H1 (cell line): ENCODE results near the gene BTC. TPM values are rescaled to one million over a fixed set of nuclear protein-coding genes. Genes with fewer than 3 reads are reported as not detected.

Source experiments
- CTCF ChIA-PET: fragments of 300-600 bp; sonication (Branson Sonifier 250); formaldehyde crosslinking; loops from one replicate; lab custom pipeline; 2021; ENCODE audit not compliant: partially characterized antibody; lab: Charles Lee
- POLR2A ChIA-PET: fragments of 300-600 bp; sonication (Branson Sonifier 250); formaldehyde crosslinking; loops from one replicate; lab custom pipeline; 2021; ENCODE audit warnings: inconsistent platforms; ENCODE audit not compliant: partially characterized antibody; lab: Charles Lee
- DNase-seq, 2 experiments: peaks; one replicate each; pipeline versions ENCODE4 v3.0.0 to v3.0.0-alpha.2; 2010 to 2022; ENCODE audit warnings: low spot score in 2 of 2, low read depth in 1 of 2, mixed read lengths in 1 of 2
- FAIRE-seq: peaks from 2 replicates; lab custom pipeline; 2011; peaks lifted over from hg19 to GRCh38; lab: Jason Lieb, UNC
- H2AFZ ChIP-seq: 2 replicates; pipeline ENCODE4 v1.8.1; 2012; ENCODE audit warnings: low read length, inconsistent platforms
- H2AK5ac ChIP-seq: 2 replicates; pipeline ENCODE4 v1.6.1; 2013; ENCODE audit warnings: low read depth, low read length
- H2BK120ac ChIP-seq: replicated peaks from 2 replicates; pipeline ENCODE3; 2013; ENCODE audit warnings: low read depth, low read length, inconsistent platforms
- H2BK12ac ChIP-seq: 2 replicates; pipeline ENCODE4 v1.6.1; 2013; ENCODE audit warnings: low read depth, low read length
- H2BK15ac ChIP-seq: 2 replicates; pipeline ENCODE4 v1.6.1; 2013; ENCODE audit warnings: low read length
- H2BK20ac ChIP-seq: 2 replicates; pipeline ENCODE4 v1.6.1; 2013; ENCODE audit warnings: low read length
- H2BK5ac ChIP-seq: 2 replicates; pipeline ENCODE4 v1.6.1; 2013; ENCODE audit warnings: low read depth, low read length
- H3K14ac ChIP-seq: 2 replicates; pipeline ENCODE4 v1.6.1; 2013; ENCODE audit warnings: inconsistent platforms; ENCODE audit not compliant: insufficient read length
- H3K18ac ChIP-seq: 2 replicates; pipeline ENCODE4 v1.6.1; 2013; ENCODE audit warnings: low read length; ENCODE audit errors: extremely low read depth
- H3K23ac ChIP-seq: 2 replicates; pipeline ENCODE4 v1.6.1; 2013; ENCODE audit warnings: inconsistent platforms; ENCODE audit not compliant: insufficient read length
- H3K23me2 ChIP-seq: 2 replicates; pipeline ENCODE4 v1.6.1; 2013; ENCODE audit warnings: low read depth, low read length
- H3K27ac ChIP-seq: 2 replicates; pipeline ENCODE4 v1.6.1; 2011; ENCODE audit warnings: low read depth, low read length, inconsistent platforms
- H3K27me3 ChIP-seq, 4 experiments: replicated peaks in 1 of 4; 1 replicate in 1 of 4; 2 replicates in 3 of 4; pipeline versions ENCODE4 v1.6.1 to v1.8.1; 2011 to 2013; ENCODE audit warnings: low read length in 3 of 4, mild to moderate bottlenecking in 3 of 4, inconsistent platforms in 2 of 4, mixed read lengths in 2 of 4, moderate library complexity in 1 of 4; ENCODE audit not compliant: control insufficient read depth in 3 of 4, insufficient read depth in 3 of 4; ENCODE audit errors: extremely low read depth in 1 of 4
- H3K36me3 ChIP-seq, 4 experiments: 2 replicates each; pipeline versions ENCODE4 v1.6.1 to v1.8.1; 2011 to 2013; ENCODE audit warnings: mild to moderate bottlenecking in 4 of 4, low read length in 3 of 4, moderate library complexity in 2 of 4, control low read depth in 1 of 4, inconsistent platforms in 1 of 4; ENCODE audit not compliant: insufficient read depth in 4 of 4, control insufficient read depth in 2 of 4
- H3K4ac ChIP-seq: replicated peaks from 2 replicates; pipeline ENCODE3; 2013; ENCODE audit warnings: low read length, low read depth, mixed read lengths, inconsistent platforms; ENCODE audit not compliant: insufficient read length
- H3K4me1 ChIP-seq, 4 experiments: replicated peaks in 1 of 4; 1 replicate in 1 of 4; 2 replicates in 3 of 4; pipeline versions ENCODE4 v1.6.1 to v1.8.1; 2011 to 2013; ENCODE audit warnings: low read length in 3 of 4, inconsistent platforms in 2 of 4, mixed read lengths in 1 of 4; ENCODE audit not compliant: insufficient read depth in 4 of 4, control insufficient read depth in 3 of 4
- H3K4me2 ChIP-seq, 2 experiments: 2 replicates each; pipeline versions ENCODE4 v1.6.1 to v1.8.1; 2011 to 2013; ENCODE audit warnings: low read depth in 2 of 2, low read length in 2 of 2, control low read depth in 1 of 2, inconsistent platforms in 1 of 2, mild to moderate bottlenecking in 1 of 2; ENCODE audit not compliant: insufficient read depth in 1 of 2
- H3K4me3 ChIP-seq, 4 experiments: fragments of 200-600, 300-600 bp in 1 of 4; sonication (generic), shearing (Covaris generic), sonication (Bioruptor Twin) in 1 of 4; 2 replicates each; pipeline versions ENCODE4 v1.5.1 to v1.8.1; 2011 to 2016; ENCODE audit warnings: low read length in 4 of 4, low read depth in 3 of 4, control low read depth in 2 of 4, inconsistent platforms in 2 of 4, mild to moderate bottlenecking in 2 of 4, mixed read lengths in 1 of 4, moderate library complexity in 1 of 4; ENCODE audit not compliant: insufficient read depth in 2 of 4; ENCODE audit errors: extremely low read depth in 1 of 4
- H3K56ac ChIP-seq: replicated peaks from 2 replicates; pipeline ENCODE3; 2013; ENCODE audit warnings: low read depth, mild to moderate bottlenecking, mixed read lengths, low read length, inconsistent platforms; ENCODE audit not compliant: insufficient read length
- H3K79me1 ChIP-seq: 2 replicates; pipeline ENCODE4 v1.6.1; 2013; ENCODE audit warnings: low read depth, low read length, control low read depth
- H3K79me2 ChIP-seq, 2 experiments: 2 replicates each; pipeline versions ENCODE4 v1.6.1 to v1.8.1; 2012 to 2013; ENCODE audit warnings: low read length in 2 of 2, mild to moderate bottlenecking in 2 of 2, inconsistent platforms in 1 of 2; ENCODE audit not compliant: insufficient read depth in 2 of 2, control insufficient read depth in 1 of 2
- H3K9ac ChIP-seq, 4 experiments: replicated peaks in 1 of 4; 1 replicate in 1 of 4; 2 replicates in 3 of 4; pipeline versions ENCODE4 v1.6.1 to v1.8.1; 2011 to 2013; ENCODE audit warnings: low read depth in 3 of 4, low read length in 3 of 4, control low read depth in 2 of 4, mild to moderate bottlenecking in 2 of 4, moderate library complexity in 2 of 4, inconsistent platforms in 1 of 4; ENCODE audit errors: extremely low read depth in 1 of 4
- H3K9me3 ChIP-seq, 2 experiments: 2 replicates each; pipeline versions ENCODE4 v1.6.1 to v1.8.1; 2012 to 2013; ENCODE audit warnings: mild to moderate bottlenecking in 2 of 2, moderate library complexity in 2 of 2, control low read depth in 1 of 2, inconsistent platforms in 1 of 2, low read depth in 1 of 2, low read length in 1 of 2, mixed read lengths in 1 of 2; ENCODE audit not compliant: insufficient read depth in 2 of 2
- H4K20me1 ChIP-seq, 2 experiments: replicated peaks in 1 of 2; 2 replicates each; pipeline versions ENCODE3 to v1.8.1; 2011 to 2013; ENCODE audit warnings: inconsistent platforms in 2 of 2, low read length in 2 of 2, mild to moderate bottlenecking in 1 of 2; ENCODE audit not compliant: insufficient read depth in 2 of 2, control insufficient read depth in 1 of 2
- H4K5ac ChIP-seq: 2 replicates; pipeline ENCODE4 v1.6.1; 2013; ENCODE audit warnings: low read length, low read depth, mixed read lengths, inconsistent platforms; ENCODE audit not compliant: insufficient read length
- H4K8ac ChIP-seq: 2 replicates; pipeline ENCODE4 v1.8.0; 2013; ENCODE audit warnings: mild to moderate bottlenecking, moderate library complexity, low read length, inconsistent platforms; ENCODE audit not compliant: insufficient read depth; ENCODE audit errors: extremely low read depth
- H4K91ac ChIP-seq: replicated peaks from 2 replicates; pipeline ENCODE3; 2013; ENCODE audit warnings: low read length, mixed read lengths, inconsistent platforms; ENCODE audit not compliant: insufficient read length
- ASH2L ChIP-seq: fragments of 200-600, 300-600 bp; sonication (generic); IDR thresholded peaks from one replicate; pipeline ENCODE4 v1.7.1; 2017; ENCODE audit warnings: low read length
- BCL11A ChIP-seq, 2 experiments: IDR thresholded peaks; one replicate each; pipeline ENCODE4 v1.6.1; 2011; ENCODE audit warnings: low read depth in 2 of 2, low read length in 2 of 2, mild to moderate bottlenecking in 2 of 2
- CHD2 ChIP-seq: IDR thresholded peaks from 2 replicates; pipeline ENCODE4 v1.6.1; 2012; ENCODE audit warnings: low read length, improper control_type of control experiment
- CTCF ChIP-seq, 3 experiments: IDR thresholded peaks; 1 replicate in 2 of 3; 2 replicates in 1 of 3; pipeline versions ENCODE4 v1.5.1 to v1.6.1; 2011; ENCODE audit warnings: low read length in 3 of 3, mild to moderate bottlenecking in 3 of 3, inconsistent platforms in 2 of 3, low read depth in 1 of 3, moderate library complexity in 1 of 3; ENCODE audit not compliant: insufficient read depth in 1 of 3; ENCODE audit errors: control extremely low read depth in 1 of 3
- EGR1 ChIP-seq: IDR thresholded peaks from 2 replicates; pipeline ENCODE4 v1.6.1; 2011; ENCODE audit warnings: low read depth, low read length, borderline replicate concordance
- JUN ChIP-seq: IDR thresholded peaks from 2 replicates; pipeline ENCODE4 v1.6.1; 2011; ENCODE audit warnings: low read depth, mild to moderate bottlenecking, improper control_type of control experiment, low read length
- NANOG ChIP-seq: IDR thresholded peaks from 2 replicates; pipeline ENCODE4 v1.6.1; 2011; ENCODE audit warnings: low read length, low read depth, mild to moderate bottlenecking, inconsistent platforms; ENCODE audit not compliant: insufficient read depth, poor library complexity, severe bottlenecking
- PHF8 ChIP-seq: fragments of 200-600 bp; sonication (generic); conservative IDR thresholded peaks from 2 replicates; pipeline ENCODE4 v1.7.1; 2012; ENCODE audit warnings: low read depth, mild to moderate bottlenecking, inconsistent platforms, low read length, moderate library complexity
- POU5F1 ChIP-seq: IDR thresholded peaks from 2 replicates; pipeline ENCODE4 v1.6.1; 2011; ENCODE audit warnings: low read depth, mild to moderate bottlenecking, low read length, moderate library complexity
- RXRA ChIP-seq: IDR thresholded peaks from 2 replicates; pipeline ENCODE4 v1.6.1; 2011; ENCODE audit warnings: low read depth, mild to moderate bottlenecking, low read length, moderate library complexity; ENCODE audit not compliant: insufficient read depth
- SIRT6 ChIP-seq: IDR thresholded peaks from one replicate; pipeline ENCODE4 v1.7.1; 2012; ENCODE audit warnings: low read length, inconsistent platforms
- YY1 ChIP-seq: IDR thresholded peaks from 2 replicates; pipeline ENCODE4 v1.6.1; 2011; ENCODE audit warnings: low read depth, mild to moderate bottlenecking, low read length
- ZNF274 ChIP-seq: IDR thresholded peaks from 2 replicates; pipeline ENCODE4 v1.7.0; 2012; ENCODE audit warnings: low read length, borderline replicate concordance; ENCODE audit errors: extremely low read depth
- WGBS, 2 experiments: shearing (Covaris generic) in 1 of 2; methylation state at CpG; one replicate each; pipeline versions ENCODE4 v1.1.6 to v1.1.7; 2013 to 2015; ENCODE audit warnings: low lambda C conversion rate in 2 of 2, mixed read lengths in 2 of 2, inconsistent platforms in 1 of 2, low coverage in 1 of 2, missing lambda C conversion rate in 1 of 2; ENCODE audit not compliant: insufficient replicate concordance in 2 of 2, insufficient coverage in 1 of 2, insufficient read length in 1 of 2; ENCODE audit errors: extremely low coverage in 1 of 2, missing lambda C conversion rate in 1 of 2; 5-methylcytosine and 5-hydroxymethylcytosine counted together
- polyA plus RNA-seq, 7 experiments: library from polyadenylated mRNA; depleted of rRNA in 3 of 7; stranded (reverse) in 5 of 7; unstranded in 2 of 7; fragments of >200 nt in 5 of 7; fragments of 200-250 nt in 2 of 7; gene quantifications; 1 replicate in 5 of 7; 2 replicates in 1 of 7; 4 replicates in 1 of 7; pipeline versions ENCODE4 v1.2.1 to v1.2.3, GENCODE V29; 2011 to 2013; ENCODE audit warnings: missing spikeins in 2 of 7, mixed read lengths in 2 of 7
- total RNA-seq: library from RNA; stranded (reverse); fragmentation: NEBNext Ultra II Directional; extraction: Animal tissue kit (Norgen Biotek cat#: 25700); gene quantifications from 2 replicates; pipeline ENCODE4 v1.2.1, GENCODE V29; 2021

Gene BTC
- total and polyA plus RNA-seq, 2 of the 8 experiments (the other 6 are each of a cell fraction or from before 2014, with no cell fraction given) = 0.09 TPM; not detected in 1

GRCh38 chr4:74751247-74751646, 43.1 kb downstream of the BTC start:
- Histone ChIP-seq H2BK12ac (no peak overlapping the region), H3K4me1 (no peaks in the 10 kb centered on the region), H3K4me2 (no peak overlapping the region), H4K91ac (no peak overlapping the region), H3K14ac (no peak overlapping the region), H3K4ac (no peak overlapping the region), H2AK5ac (no peak overlapping the region), H3K4me3 (no peak overlapping the region), H3K18ac (no peak overlapping the region), H4K20me1 (no peaks in the 10 kb centered on the region), H3K79me2 (no peaks in the 10 kb centered on the region), H2BK5ac (no peak overlapping the region), H3K23me2 (no peaks in the 10 kb centered on the region), H2BK20ac (no peak overlapping the region), H3K23ac (no peak overlapping the region), H4K8ac (no peak overlapping the region), H3K56ac (no peak overlapping the region), H3K36me3 (no peaks in the 10 kb centered on the region), H3K9me3 (no peaks in the 10 kb centered on the region), H2BK15ac (no peak overlapping the region), H2BK120ac (no peak overlapping the region), H3K79me1 (no peaks in the 10 kb centered on the region), H3K9ac (no peak overlapping the region), H3K27ac (no peak overlapping the region), H2AFZ (no peak overlapping the region), H4K5ac (no peak overlapping the region), H3K27me3 (no peaks in the 10 kb centered on the region)
- CTCF ChIA-PET = interaction anchor here (1.3 to 1.4 kb wide), 2 partner anchors 80 to 509 kb away, joined by 3 read pairs; no protein-coding TSS in a partner anchor
- WGBS, 2 experiments = 91% methylated on average over 5 of the region's 5 CpGs; no CpG with 5 or more reads in 1 of the 2 experiments
- POLR2A ChIA-PET = no interaction called here
- DNase-seq (no peak), FAIRE-seq (no peak)
- TF ChIP-seq ASH2L (no peak), NANOG (no peak), SIRT6 (no peak), PHF8 (no peak), CHD2 (no peak), EGR1 (no peak), CTCF (IDR thresholded peaks at IDR 0.05; ENCODE audit: control extremely low read depth in 1 of 3, insufficient read depth in 1 of 3, low read depth in 1 of 3, low read length in 3 of 3) (no peak), POU5F1 (no peak), JUN (no peak), ZNF274 (no peak), YY1 (no peak), RXRA (no peak), BCL11A (IDR thresholded peaks at IDR 0.05; ENCODE audit: low read depth in 2 of 2, low read length in 2 of 2) (no peak)
